Kidney (tissue), 14 donors: ENCODE measurements around the gene SLC9A5. TPM values are rescaled to one million over a fixed set of nuclear protein-coding genes. Genes with fewer than 3 reads are reported as not detected.

Source experiments
- DNase-seq, 5 donors: peaks; one replicate each; pipeline ENCODE4 v3.0.0-alpha.2; 2013 to 2020
- FAIRE-seq: peaks from 2 replicates; lab custom pipeline; 2012; peaks lifted over from hg19 to GRCh38; lab: Jason Lieb, UNC
- H3K27ac ChIP-seq, 2 donors: one replicate each; pipeline ENCODE4 v1.7.0; 2013; ENCODE audit warnings: low read depth in 2 of 2, low read length in 2 of 2, inconsistent platforms in 1 of 2
- H3K27me3 ChIP-seq: one replicate; pipeline ENCODE4 v1.7.1; 2013; ENCODE audit warnings: low read length, inconsistent platforms; ENCODE audit not compliant: control insufficient read depth, insufficient read depth
- H3K36me3 ChIP-seq, 3 donors: one replicate each; pipeline versions ENCODE4 v1.7.0 to v1.7.1; 2013; ENCODE audit warnings: low read length in 3 of 3, control low read depth in 1 of 3, inconsistent platforms in 1 of 3; ENCODE audit not compliant: insufficient read depth in 3 of 3, control insufficient read depth in 2 of 3
- H3K4me1 ChIP-seq, 3 donors: one replicate each; pipeline versions ENCODE4 v1.7.0 to v1.7.1; 2013; ENCODE audit warnings: low read length in 3 of 3, inconsistent platforms in 1 of 3, low read depth in 1 of 3; ENCODE audit not compliant: control insufficient read depth in 2 of 3, insufficient read depth in 2 of 3
- H3K4me3 ChIP-seq, 3 donors: one replicate each; pipeline versions ENCODE4 v1.7.0 to v1.8.1; 2013; ENCODE audit warnings: low read length in 3 of 3, control low read depth in 1 of 3, inconsistent platforms in 1 of 3
- H3K9ac ChIP-seq, 3 donors: one replicate each; pipeline versions ENCODE4 v1.7.0 to v1.7.1; 2013; ENCODE audit warnings: low read length in 3 of 3, control low read depth in 1 of 3, inconsistent platforms in 1 of 3
- H3K9me3 ChIP-seq, 3 donors: one replicate each; pipeline versions ENCODE4 v1.7.0 to v1.7.1; 2013; ENCODE audit warnings: low read length in 3 of 3, control low read depth in 1 of 3, inconsistent platforms in 1 of 3; ENCODE audit not compliant: control insufficient read depth in 2 of 3, insufficient read depth in 1 of 3
- intact Hi-C: fragments of 100-400 bp; cut with DNase I; formaldehyde crosslinking; loops from one replicate; pipeline ENCODE4 v1.11.1; 2022
- polyA plus RNA-seq: library from polyadenylated mRNA; stranded (reverse); fragments of 350-450 nt; fragmentation: Illumina TruSeq; extraction: RNeasy Lipid Tissue Mini Kit (QIAGEN cat#74804); gene quantifications from one replicate; pipeline ENCODE4 v1.2.3, GENCODE V29; 2014; ENCODE audit warnings: low read depth, low replicate concordance; ENCODE audit not compliant: insufficient read depth
- total RNA-seq: library from RNA; stranded (reverse); fragmentation: NEBNext Ultra II Directional; extraction: Animal tissue kit (Norgen Biotek cat#: 25700); gene quantifications from one replicate; pipeline ENCODE4 v1.2.1, GENCODE V29; 2021
- TF ChIP-seq, protein P1 (sequence below): IDR thresholded peaks from 3 replicates; pipeline ENCODE4 v1.5.1; 2012; ENCODE audit warnings: mild to moderate bottlenecking, moderate library complexity, borderline replicate concordance; ENCODE audit not compliant: insufficient read depth; ENCODE audit errors: extremely low read depth
- donor health status: control.
- donor health status: control.
- donor health status: control.
- donor health status: control.
- donor health status: control.
- donor health status: DM: yes; HTN: yes; CAD: no.
- donor health status: Normal renal cell carcinoma (clear cell type).

SLC9A5 gene
- total and polyA plus RNA-seq, 2 donors from 2014 or later: 0.92 to 1.1 TPM

DNA sequence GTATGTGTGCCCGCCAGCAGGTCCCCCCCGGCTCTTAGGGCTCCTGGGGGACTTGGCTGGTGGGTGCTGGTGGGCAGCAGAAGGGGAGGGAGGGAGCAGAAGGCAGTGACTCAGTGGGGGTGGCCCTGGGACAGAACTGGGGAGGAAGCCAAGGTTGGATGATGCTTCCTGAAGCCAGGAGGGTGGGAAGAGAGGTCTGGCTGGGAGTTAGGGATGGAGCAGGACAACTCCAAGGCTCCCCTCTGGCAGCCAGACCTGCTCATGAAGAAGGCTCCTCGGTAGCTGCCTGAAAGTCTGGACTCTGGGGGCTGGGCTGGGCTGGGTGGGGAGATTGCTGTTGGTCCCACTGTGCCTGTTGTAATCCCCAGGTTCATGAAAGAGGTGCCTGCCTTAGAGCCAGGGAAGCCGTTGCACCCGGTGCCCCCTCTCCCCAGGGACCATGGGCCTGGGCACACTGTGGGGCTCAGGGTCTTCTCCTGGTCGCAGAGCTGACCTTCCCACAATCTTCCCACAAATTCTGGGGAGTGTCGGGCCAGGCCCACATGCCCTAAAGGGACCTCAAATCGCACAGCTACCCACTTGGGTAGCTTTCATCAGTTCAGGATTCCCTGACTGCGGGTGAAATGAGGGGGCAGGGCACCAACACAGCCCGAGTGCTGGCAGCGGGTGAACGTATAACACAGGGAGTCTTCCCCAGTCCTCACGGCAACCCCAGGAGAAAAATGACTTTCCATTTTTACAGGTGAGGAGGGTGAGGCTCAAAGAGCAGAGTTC is 29.4 kb downstream of the SLC9A5 start:
- Histone ChIP-seq H3K4me3 (peak overlapping the region in 1 of 3 donors; percentile 37), H3K9ac (peak overlapping the region in 1 of 3 donors; percentile 48), H3K4me1 (peaks cover 0 to 2% (median 0%) of the 10 kb centered on the region in 3 donors), H3K9me3 (no peaks in the 10 kb centered on the region), H3K27ac (no peak overlapping the region), H3K27me3 (no peaks in the 10 kb centered on the region), H3K36me3 (no peaks in the 10 kb centered on the region)
- no peak for FAIRE-seq
- peak in 2 of 5 donors; percentile 27 to 63 for DNase-seq
- intact Hi-C loops: no loop called here
- TF ChIP-seq, protein P1, sequence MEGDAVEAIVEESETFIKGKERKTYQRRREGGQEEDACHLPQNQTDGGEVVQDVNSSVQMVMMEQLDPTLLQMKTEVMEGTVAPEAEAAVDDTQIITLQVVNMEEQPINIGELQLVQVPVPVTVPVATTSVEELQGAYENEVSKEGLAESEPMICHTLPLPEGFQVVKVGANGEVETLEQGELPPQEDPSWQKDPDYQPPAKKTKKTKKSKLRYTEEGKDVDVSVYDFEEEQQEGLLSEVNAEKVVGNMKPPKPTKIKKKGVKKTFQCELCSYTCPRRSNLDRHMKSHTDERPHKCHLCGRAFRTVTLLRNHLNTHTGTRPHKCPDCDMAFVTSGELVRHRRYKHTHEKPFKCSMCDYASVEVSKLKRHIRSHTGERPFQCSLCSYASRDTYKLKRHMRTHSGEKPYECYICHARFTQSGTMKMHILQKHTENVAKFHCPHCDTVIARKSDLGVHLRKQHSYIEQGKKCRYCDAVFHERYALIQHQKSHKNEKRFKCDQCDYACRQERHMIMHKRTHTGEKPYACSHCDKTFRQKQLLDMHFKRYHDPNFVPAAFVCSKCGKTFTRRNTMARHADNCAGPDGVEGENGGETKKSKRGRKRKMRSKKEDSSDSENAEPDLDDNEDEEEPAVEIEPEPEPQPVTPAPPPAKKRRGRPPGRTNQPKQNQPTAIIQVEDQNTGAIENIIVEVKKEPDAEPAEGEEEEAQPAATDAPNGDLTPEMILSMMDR: no peak

DNA sequence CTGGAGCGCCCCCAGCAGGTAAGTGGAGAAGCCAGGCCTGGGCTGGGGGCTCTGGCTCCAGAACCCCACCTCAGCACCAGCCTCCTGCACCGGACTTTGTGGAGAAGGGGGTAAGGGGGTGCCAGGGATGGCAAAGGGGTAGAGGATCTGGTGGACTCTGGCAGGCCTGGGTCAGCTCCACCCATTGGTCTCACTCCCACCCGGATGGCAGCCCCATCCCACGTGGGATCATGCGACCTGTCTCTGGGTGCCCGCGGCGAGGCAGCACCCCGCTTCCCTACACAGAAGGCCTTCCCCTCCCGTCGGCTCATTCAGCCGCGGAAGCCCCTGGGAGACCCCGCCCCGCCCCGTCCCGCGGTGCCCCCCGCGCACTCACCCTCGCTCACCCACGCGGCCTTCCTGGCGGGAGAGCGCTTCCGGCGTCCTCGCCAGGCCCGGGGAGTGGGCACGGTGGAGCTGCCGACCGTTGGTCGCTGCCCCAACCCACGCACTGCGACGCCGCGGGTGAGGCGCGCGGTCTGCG is 30.1 kb downstream of the SLC9A5 start:
- DNase-seq: peak in 4 of 5 donors; percentile 17 to 82 (median 64)
- Histone ChIP-seq H3K4me3 (peak overlapping the region in 2 of 3 donors; percentile 24 to 37), H3K9me3 (no peaks in the 10 kb centered on the region), H3K27ac (no peak overlapping the region), H3K9ac (peak overlapping the region in 2 of 3 donors; percentile 41 to 48), H3K36me3 (no peaks in the 10 kb centered on the region), H3K27me3 (no peaks in the 10 kb centered on the region), H3K4me1 (peaks cover 0 to 2% (median 0%) of the 10 kb centered on the region in 3 donors)
- intact Hi-C loops: no loop called here
- no peak for FAIRE-seq
- TF ChIP-seq, protein P1: no peak

DNA sequence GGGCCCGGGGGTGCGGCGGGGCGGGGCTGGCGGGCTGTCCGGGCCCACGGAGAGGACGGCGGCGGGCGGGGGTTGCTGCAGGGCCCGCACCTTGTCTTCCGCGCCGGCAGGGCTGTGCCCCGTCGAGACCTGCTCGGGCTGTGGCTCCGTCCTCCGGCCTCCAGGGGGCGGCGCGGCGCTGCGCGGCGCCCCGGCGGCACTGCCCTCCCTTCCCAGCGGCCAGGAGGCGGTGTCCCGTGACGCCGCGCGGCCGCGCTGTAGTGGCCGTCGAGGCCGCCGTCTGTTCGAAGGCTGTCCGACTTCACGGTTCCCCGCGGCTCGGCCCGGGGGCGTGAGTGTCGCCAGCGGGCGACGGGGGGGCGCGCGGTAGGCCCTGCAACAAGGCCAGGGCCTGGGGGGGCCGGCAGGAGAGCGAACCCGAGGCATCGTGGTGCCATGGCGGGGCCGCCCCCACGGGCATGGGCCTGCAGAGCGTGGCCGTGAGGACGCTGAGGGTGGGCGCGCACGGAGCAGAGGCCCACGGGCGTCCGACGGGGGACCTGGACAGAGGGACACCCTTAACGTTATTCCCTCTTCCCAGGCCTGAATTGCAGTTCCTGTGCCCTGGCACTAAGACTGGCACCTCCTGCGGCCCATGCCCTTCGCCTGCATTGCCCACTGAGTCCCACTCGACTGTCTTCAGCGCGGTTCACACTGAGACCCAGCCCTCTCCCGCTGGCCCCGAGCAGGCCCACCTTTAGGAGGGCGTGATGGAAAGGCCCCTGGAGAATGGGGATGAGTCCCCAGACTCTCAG is 30.7 kb downstream of the SLC9A5 start, which contains the start of gene PLEKHG4:
TSS of gene PLEKHG4 (plus strand) at position 237 of the 794 bp plus-strand sequence. CDS start at position 750, 513 bp downstream.
- peak within 1 kb of the TSS in 1 of 2 donors; percentile 32 for H3K27ac ChIP-seq
- no peaks in the 10 kb centered on the region for H3K36me3 ChIP-seq
- H3K9me3 ChIP-seq: no peaks in the 10 kb centered on the region
- no peaks in the 10 kb centered on the region for H3K27me3 ChIP-seq
- peak within 1 kb of the TSS; percentile 11 to 37 (median 24) for H3K4me3 ChIP-seq
- peak within 1 kb of the TSS in 2 of 3 donors; percentile 41 to 48 for H3K9ac ChIP-seq
- FAIRE-seq (no peak), DNase-seq (peak; percentile 80 to 92 (median 86))
- intact Hi-C loops: no loop called here
- TF ChIP-seq, protein P1: peak; percentile 68
- peaks cover 0 to 2% (median 0%) of the 10 kb centered on the region in 3 donors for H3K4me1 ChIP-seq
